Breast epithelium (tissue), 3 donors: ENCODE results near the gene IFT52.

Experiments
- CTCF ChIP-seq, 3 donors: fragments of 450-650 bp; IDR thresholded peaks; one replicate each; pipeline ENCODE4 v1.5.1; 2016 to 2017; ENCODE audit warnings: antibody characterized with exemption in 3 of 3, mild to moderate bottlenecking in 3 of 3, moderate library complexity in 3 of 3
- POLR2A ChIP-seq: fragments of 450-650 bp; IDR thresholded peaks from one replicate; pipeline ENCODE4 v1.6.1; 2016; ENCODE audit warnings: antibody characterized with exemption, mild to moderate bottlenecking, moderate library complexity

DNA sequence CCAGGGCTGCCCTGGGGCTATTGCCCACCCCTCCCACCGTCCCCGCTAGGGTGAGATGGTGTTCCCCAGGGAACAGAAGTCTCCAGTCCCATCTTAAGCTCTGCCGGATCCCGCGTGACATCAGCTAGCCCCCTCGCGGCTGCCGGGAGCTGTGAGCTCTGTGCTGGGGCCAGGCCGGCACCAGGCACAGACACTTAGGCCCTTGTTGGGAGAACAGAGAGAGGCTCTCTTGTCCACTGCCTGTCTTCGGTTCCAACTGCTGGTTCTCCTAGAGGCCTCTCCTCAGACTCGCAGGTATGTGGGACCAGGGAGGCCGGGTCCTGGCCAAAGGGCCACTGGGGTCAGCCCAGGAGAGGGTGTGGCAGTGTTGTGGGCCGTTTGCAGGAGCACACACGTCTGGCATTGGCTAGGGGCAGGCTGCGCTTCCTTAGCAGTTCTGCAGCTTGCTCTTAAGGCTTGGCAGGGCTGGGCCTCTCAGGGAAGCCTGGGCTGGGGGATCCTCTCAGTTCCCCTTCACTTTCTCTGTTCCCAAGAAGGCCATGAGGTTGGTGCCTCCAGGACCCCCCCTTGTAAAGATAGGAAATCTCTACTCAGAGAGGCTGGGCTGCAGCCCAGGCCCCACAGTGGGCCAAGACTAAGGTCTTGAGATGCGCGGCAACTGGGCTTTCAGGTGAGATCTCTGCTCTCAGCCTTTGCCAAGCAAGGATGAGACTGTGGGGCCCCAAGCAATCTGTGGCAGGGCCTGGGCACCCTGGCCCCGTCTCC lies 25.6 kb upstream of the IFT52 start:
- no peak for TF ChIP-seq CTCF (IDR thresholded peaks at IDR 0.05)
- no peak for TF ChIP-seq POLR2A
